HCT116 (cell line): ENCODE results near the gene WWOX. TPM values are rescaled to one million over a fixed set of nuclear protein-coding genes. Genes with fewer than 3 reads are reported as not detected.

Source experiments
- ATAC-seq: fragments of 200-7000 bp; cut with Tn5 transposase; 2 replicates; pipeline ENCODE4 v1.9.1; 2020; ENCODE audit warnings: mild to moderate bottlenecking, moderate library complexity
- BruUV-seq: library from RNA; stranded (reverse); fragments of 400-500 nt; replicated peaks from 2 replicates; lab custom pipeline; 2021; lab: Mats Ljungman, UMichigan
- CTCF ChIA-PET: fragments of 300-600 bp; sonication (Branson Sonifier 250); formaldehyde crosslinking; loops from one replicate; lab custom pipeline; 2021; ENCODE audit warnings: antibody characterized with exemption; lab: Charles Lee
- POLR2A ChIA-PET: fragments of 300-600, 350-600 bp; sonication (Branson Sonifier 250); formaldehyde crosslinking; loops from one replicate; lab custom pipeline; 2021; ENCODE audit warnings: antibody characterized with exemption; lab: Charles Lee
- RAD21 ChIA-PET, 2 experiments: fragments of 300-600 bp; sonication (Branson Sonifier 250); formaldehyde crosslinking; loops; one replicate each; lab custom pipeline; 2023; ENCODE audit warnings: low total read pairs in 2 of 2; ENCODE audit not compliant: uncharacterized antibody in 2 of 2, unreplicated experiment in 2 of 2, low non-redundant PET in 1 of 2; lab: Charles Lee
- DNase-seq: peaks from one replicate; pipeline ENCODE4 v3.0.0-alpha.2; 2010; ENCODE audit warnings: low read depth, low spot score
- H2AFZ ChIP-seq: fragments of 200-600 bp; shearing (Covaris generic), sonication (generic); 2 replicates; pipeline ENCODE4 v1.6.1; 2017; ENCODE audit warnings: low read depth, mixed run types, mixed read lengths, antibody characterized with exemption, low read length; ENCODE audit not compliant: poor library complexity, severe bottlenecking
- H3K27ac ChIP-seq: 2 replicates; pipeline ENCODE4 v1.5.1; 2012; ENCODE audit warnings: low read depth, low read length
- H3K27me3 ChIP-seq: fragments of 200-600 bp; sonication (generic); 2 replicates; pipeline ENCODE4 v1.6.1; 2016; ENCODE audit warnings: mixed run types, low read length, mixed read lengths; ENCODE audit not compliant: insufficient read depth
- H3K36me3 ChIP-seq, 2 experiments: fragments of 200-500 bp in 1 of 2; fragments of 200-600 bp in 1 of 2; sonication (Bioruptor generic) in 1 of 2; sonication (generic) in 1 of 2; 2 replicates each; pipeline versions ENCODE4 v1.5.1 to v1.6.1; 2014 to 2016; ENCODE audit warnings: low read length in 2 of 2, inconsistent platforms in 1 of 2, mixed read lengths in 1 of 2, mixed run types in 1 of 2; ENCODE audit not compliant: insufficient read depth in 2 of 2, control insufficient read depth in 1 of 2
- H3K4me1 ChIP-seq, 2 experiments: fragments of 200-600 bp in 1 of 2; sonication (generic) in 1 of 2; 2 replicates each; pipeline versions ENCODE4 v1.5.1 to v1.6.1; 2012 to 2017; ENCODE audit warnings: low read length in 2 of 2, inconsistent platforms in 1 of 2, mild to moderate bottlenecking in 1 of 2, mixed read lengths in 1 of 2, mixed run types in 1 of 2, moderate library complexity in 1 of 2; ENCODE audit not compliant: insufficient read depth in 2 of 2, control insufficient read depth in 1 of 2
- H3K4me2 ChIP-seq: fragments of 200-600 bp; sonication (generic); 2 replicates; pipeline ENCODE4 v1.6.1; 2017; ENCODE audit warnings: mixed run types, low read length, mixed read lengths
- H3K4me3 ChIP-seq, 2 experiments: fragments of 200-600 bp in 1 of 2; sonication (generic) in 1 of 2; replicated peaks in 1 of 2; 2 replicates each; pipeline ENCODE4 v1.5.1; 2011 to 2016; ENCODE audit warnings: low read length in 2 of 2, control low read depth in 1 of 2, low read depth in 1 of 2, mild to moderate bottlenecking in 1 of 2, mixed read lengths in 1 of 2, mixed run types in 1 of 2
- H3K79me2 ChIP-seq: fragments of 200-600 bp; sonication (generic); 2 replicates; pipeline ENCODE4 v1.6.1; 2017; ENCODE audit warnings: mild to moderate bottlenecking, mixed run types, low read length, moderate library complexity, mixed read lengths; ENCODE audit not compliant: insufficient read depth
- H3K9ac ChIP-seq: fragments of 200-600 bp; sonication (generic); 2 replicates; pipeline ENCODE4 v1.6.1; 2016; ENCODE audit warnings: low read length, mixed read lengths
- H3K9me2 ChIP-seq: fragments of 200-600 bp; sonication (generic), shearing (Covaris generic); 2 replicates; pipeline ENCODE4 v1.6.1; 2017; ENCODE audit warnings: mixed run types, mild to moderate bottlenecking, moderate library complexity; ENCODE audit not compliant: insufficient read depth
- H3K9me3 ChIP-seq, 2 experiments: fragments of 200-500 bp in 1 of 2; fragments of 200-600 bp in 1 of 2; sonication (Bioruptor generic) in 1 of 2; sonication (generic) in 1 of 2; 2 replicates each; pipeline ENCODE4 v1.6.1; 2014 to 2017; ENCODE audit warnings: low read length in 2 of 2, mixed read lengths in 2 of 2, inconsistent platforms in 1 of 2, low read depth in 1 of 2, mild to moderate bottlenecking in 1 of 2, mixed run types in 1 of 2, moderate library complexity in 1 of 2; ENCODE audit not compliant: control insufficient read depth in 1 of 2, insufficient read depth in 1 of 2
- H4K20me1 ChIP-seq: fragments of 200-600 bp; sonication (generic), shearing (Covaris generic); 2 replicates; pipeline ENCODE4 v1.6.1; 2017; ENCODE audit warnings: mixed run types, mild to moderate bottlenecking, moderate library complexity; ENCODE audit not compliant: insufficient read depth
- CBX3 ChIP-seq: IDR thresholded peaks from 2 replicates; pipeline ENCODE4 v1.6.1; 2012; ENCODE audit warnings: low read depth
- EGR1 ChIP-seq: IDR thresholded peaks from 2 replicates; pipeline ENCODE4 v1.6.1; 2012; ENCODE audit warnings: low read depth
- EZH2phosphoT487 ChIP-seq: fragments of 200-600 bp; IDR thresholded peaks from 2 replicates; pipeline ENCODE4 v1.6.1; 2018; ENCODE audit warnings: antibody characterized with exemption, borderline replicate concordance
- JUND ChIP-seq: IDR thresholded peaks from 2 replicates; pipeline ENCODE4 v1.6.1; 2012
- MAX ChIP-seq: IDR thresholded peaks from 2 replicates; pipeline ENCODE4 v1.6.1; 2012
- POLR2A ChIP-seq: IDR thresholded peaks from 2 replicates; pipeline ENCODE4 v1.7.0; 2011; ENCODE audit warnings: borderline replicate concordance; ENCODE audit not compliant: insufficient read depth, insufficient read length; ENCODE audit errors: extremely low read depth
- POLR2AphosphoS5 ChIP-seq: IDR thresholded peaks from 2 replicates; pipeline ENCODE4 v1.6.1; 2011; ENCODE audit warnings: mild to moderate bottlenecking, low read depth, low read length, moderate library complexity
- SIN3A ChIP-seq: IDR thresholded peaks from 2 replicates; pipeline ENCODE4 v1.6.1; 2012; ENCODE audit warnings: low read depth
- SRF ChIP-seq: IDR thresholded peaks from 2 replicates; pipeline ENCODE4 v1.6.1; 2012; ENCODE audit warnings: low read depth
- TCF7L2 ChIP-seq: IDR thresholded peaks from 2 replicates; pipeline ENCODE4 v1.7.0; 2011; ENCODE audit warnings: borderline replicate concordance, inconsistent platforms; ENCODE audit not compliant: insufficient read depth, insufficient read length; ENCODE audit errors: extremely low read depth
- ZBTB33 ChIP-seq: IDR thresholded peaks from 2 replicates; pipeline ENCODE4 v1.6.1; 2011; ENCODE audit warnings: mild to moderate bottlenecking, low read length, moderate library complexity; ENCODE audit not compliant: insufficient replicate concordance; ENCODE audit errors: extremely low read depth
- ZFX ChIP-seq: fragments of 450-650 bp; IDR thresholded peaks from 2 replicates; pipeline ENCODE4 v1.6.1; 2017
- intact Hi-C: fragments of 100-400 bp; cut with micrococcal nuclease; formaldehyde crosslinking; loops from 2 replicates; pipeline ENCODE4 v1.10.0; 2022
- total RNA-seq: library from RNA; stranded (reverse); gene quantifications from one replicate; pipeline ENCODE4 v1.2.1, GENCODE V29; 2021; ENCODE audit not compliant: unreplicated experiment
- TF ChIP-seq, protein P1 (sequence below): IDR thresholded peaks from 2 replicates; pipeline ENCODE4 v1.6.1; 2012
- TF ChIP-seq, protein P2 (sequence below): IDR thresholded peaks from 2 replicates; pipeline ENCODE4 v1.6.1; 2012; ENCODE audit warnings: low read depth

Gene WWOX
- total RNA-seq, 1 experiment from 2014 or later, result 13.7 TPM

- no peak for DNase-seq
- no peak overlapping the region for H2AFZ ChIP-seq
- CTCF ChIA-PET, result no interaction called here
- no peak for ATAC-seq
- TF ChIP-seq, protein P1, sequence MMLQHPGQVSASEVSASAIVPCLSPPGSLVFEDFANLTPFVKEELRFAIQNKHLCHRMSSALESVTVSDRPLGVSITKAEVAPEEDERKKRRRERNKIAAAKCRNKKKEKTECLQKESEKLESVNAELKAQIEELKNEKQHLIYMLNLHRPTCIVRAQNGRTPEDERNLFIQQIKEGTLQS, result no peak
- TF ChIP-seq ZBTB33 (no peak), MAX (no peak), SIN3A (no peak), CBX3 (no peak), EZH2phosphoT487 (no peak), EGR1 (no peak), JUND (no peak), TCF7L2 (no peak), ZFX (no peak), SRF (no peak), POLR2A (no peak), POLR2AphosphoS5 (no peak)
- TF ChIP-seq, protein P2, sequence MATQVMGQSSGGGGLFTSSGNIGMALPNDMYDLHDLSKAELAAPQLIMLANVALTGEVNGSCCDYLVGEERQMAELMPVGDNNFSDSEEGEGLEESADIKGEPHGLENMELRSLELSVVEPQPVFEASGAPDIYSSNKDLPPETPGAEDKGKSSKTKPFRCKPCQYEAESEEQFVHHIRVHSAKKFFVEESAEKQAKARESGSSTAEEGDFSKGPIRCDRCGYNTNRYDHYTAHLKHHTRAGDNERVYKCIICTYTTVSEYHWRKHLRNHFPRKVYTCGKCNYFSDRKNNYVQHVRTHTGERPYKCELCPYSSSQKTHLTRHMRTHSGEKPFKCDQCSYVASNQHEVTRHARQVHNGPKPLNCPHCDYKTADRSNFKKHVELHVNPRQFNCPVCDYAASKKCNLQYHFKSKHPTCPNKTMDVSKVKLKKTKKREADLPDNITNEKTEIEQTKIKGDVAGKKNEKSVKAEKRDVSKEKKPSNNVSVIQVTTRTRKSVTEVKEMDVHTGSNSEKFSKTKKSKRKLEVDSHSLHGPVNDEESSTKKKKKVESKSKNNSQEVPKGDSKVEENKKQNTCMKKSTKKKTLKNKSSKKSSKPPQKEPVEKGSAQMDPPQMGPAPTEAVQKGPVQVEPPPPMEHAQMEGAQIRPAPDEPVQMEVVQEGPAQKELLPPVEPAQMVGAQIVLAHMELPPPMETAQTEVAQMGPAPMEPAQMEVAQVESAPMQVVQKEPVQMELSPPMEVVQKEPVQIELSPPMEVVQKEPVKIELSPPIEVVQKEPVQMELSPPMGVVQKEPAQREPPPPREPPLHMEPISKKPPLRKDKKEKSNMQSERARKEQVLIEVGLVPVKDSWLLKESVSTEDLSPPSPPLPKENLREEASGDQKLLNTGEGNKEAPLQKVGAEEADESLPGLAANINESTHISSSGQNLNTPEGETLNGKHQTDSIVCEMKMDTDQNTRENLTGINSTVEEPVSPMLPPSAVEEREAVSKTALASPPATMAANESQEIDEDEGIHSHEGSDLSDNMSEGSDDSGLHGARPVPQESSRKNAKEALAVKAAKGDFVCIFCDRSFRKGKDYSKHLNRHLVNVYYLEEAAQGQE, result no peak
- TF ChIP-seq, all 23 proteins: peak for 0
- H3K36me3 ChIP-seq, result no peaks in the 10 kb centered on the region
- no peaks in the 10 kb centered on the region for H3K79me2 ChIP-seq
- H3K27me3 ChIP-seq, result no peaks in the 10 kb centered on the region
- no TSS peak for BruUV-seq
- ChIA-PET POLR2A (no interaction called here), RAD21 (no interaction called here)
- H4K20me1 ChIP-seq, result no peaks in the 10 kb centered on the region
- intact Hi-C loops, result no loop called here
- H3K9ac ChIP-seq, result no peak overlapping the region
- peaks cover 0 to 18% of the 10 kb centered on the region in 2 experiments; a peak in 2 of 4 replicates for H3K9me3 ChIP-seq
- H3K27ac ChIP-seq, result no peak overlapping the region
- no peaks in the 10 kb centered on the region for H3K4me1 ChIP-seq
- H3K9me2 ChIP-seq, result no peaks in the 10 kb centered on the region
- no peak overlapping the region for H3K4me3 ChIP-seq
- H3K4me2 ChIP-seq, result no peak overlapping the region
These were observed 1014.4 kb downstream of the WWOX start for GRCh38 chr16:79113826-79114225.
